ENCODE data around the gene SNX9. TPM values are rescaled to one million over a fixed set of nuclear protein-coding genes. Genes with fewer than 3 reads are reported as not detected.
"Not testable (repeated sequence)": the region's sequence is repeated elsewhere in the genome, so short reads cannot be mapped to it uniquely, and the experiment has no call there.

Gene SNX9
- total RNA-seq, 1 donor from 2014 or later = 25.0 TPM

DNA sequence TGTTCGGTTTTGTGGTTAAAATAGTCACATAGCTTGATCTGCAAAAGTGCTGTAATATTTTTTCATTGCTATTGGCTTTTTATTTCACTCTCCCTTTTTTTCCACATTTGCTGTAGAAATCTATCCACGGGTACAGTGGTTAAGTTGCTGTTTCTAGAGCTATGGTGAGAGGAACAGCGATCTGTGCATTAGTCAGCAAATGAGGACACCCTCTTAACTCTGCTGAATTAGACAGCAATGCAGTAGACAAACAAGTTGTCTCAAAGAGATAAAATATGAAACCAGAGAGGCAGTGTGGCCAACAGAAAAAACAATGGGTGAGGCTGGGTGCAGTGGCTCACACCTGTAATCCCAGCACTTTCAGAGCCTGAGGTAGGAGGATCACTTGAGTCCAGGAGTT lies 141.1 kb downstream of the SNX9 start:
- TF ChIP-seq, protein P1, sequence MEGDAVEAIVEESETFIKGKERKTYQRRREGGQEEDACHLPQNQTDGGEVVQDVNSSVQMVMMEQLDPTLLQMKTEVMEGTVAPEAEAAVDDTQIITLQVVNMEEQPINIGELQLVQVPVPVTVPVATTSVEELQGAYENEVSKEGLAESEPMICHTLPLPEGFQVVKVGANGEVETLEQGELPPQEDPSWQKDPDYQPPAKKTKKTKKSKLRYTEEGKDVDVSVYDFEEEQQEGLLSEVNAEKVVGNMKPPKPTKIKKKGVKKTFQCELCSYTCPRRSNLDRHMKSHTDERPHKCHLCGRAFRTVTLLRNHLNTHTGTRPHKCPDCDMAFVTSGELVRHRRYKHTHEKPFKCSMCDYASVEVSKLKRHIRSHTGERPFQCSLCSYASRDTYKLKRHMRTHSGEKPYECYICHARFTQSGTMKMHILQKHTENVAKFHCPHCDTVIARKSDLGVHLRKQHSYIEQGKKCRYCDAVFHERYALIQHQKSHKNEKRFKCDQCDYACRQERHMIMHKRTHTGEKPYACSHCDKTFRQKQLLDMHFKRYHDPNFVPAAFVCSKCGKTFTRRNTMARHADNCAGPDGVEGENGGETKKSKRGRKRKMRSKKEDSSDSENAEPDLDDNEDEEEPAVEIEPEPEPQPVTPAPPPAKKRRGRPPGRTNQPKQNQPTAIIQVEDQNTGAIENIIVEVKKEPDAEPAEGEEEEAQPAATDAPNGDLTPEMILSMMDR (IDR thresholded peaks at IDR 0.05) = no peak
- DNase-seq = no peak
- Histone ChIP-seq H3K4me1 (no peaks in the 10 kb centered on the region), H3K27ac (no peak overlapping the region), H3K4me3 (no peak overlapping the region), H3K9me3 (no peaks in the 10 kb centered on the region), H3K36me3 (no peaks in the 10 kb centered on the region), H3K27me3 (ENCODE audit: low read depth) (no peaks in the 10 kb centered on the region)
- intact Hi-C loops (cut with DNase I) = no loop called here
- no peak for ATAC-seq

DNA sequence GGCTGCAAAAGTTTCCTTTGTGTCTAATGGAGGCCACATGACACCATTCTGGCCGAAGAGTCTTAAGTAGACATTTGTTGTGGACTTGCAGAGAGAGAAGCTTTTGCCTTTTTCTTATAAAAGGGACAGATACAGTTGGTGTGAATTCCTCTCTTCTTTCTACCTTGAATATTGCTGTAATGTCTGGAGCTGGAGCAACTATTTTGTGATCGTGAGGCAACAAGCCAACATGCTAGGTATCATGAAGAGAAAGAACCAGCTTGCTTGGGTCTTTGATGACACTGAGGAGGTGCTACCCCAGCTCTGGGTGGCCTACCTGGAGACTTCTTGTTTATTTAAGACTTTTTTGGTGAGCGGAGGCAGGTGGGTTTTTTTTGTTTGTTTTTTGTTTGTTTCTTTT lies 142.3 kb downstream of the SNX9 start:
- DNase-seq (no peak), ATAC-seq (no peak)
- TF ChIP-seq, protein P1 (IDR thresholded peaks at IDR 0.05) = no peak
- H3K4me1 ChIP-seq = no peaks in the 10 kb centered on the region
- no peak overlapping the region for H3K4me3 ChIP-seq
- H3K27me3 ChIP-seq (ENCODE audit: low read depth) = no peaks in the 10 kb centered on the region
- H3K9me3 ChIP-seq = no peaks in the 10 kb centered on the region
- no peak overlapping the region for H3K27ac ChIP-seq
- intact Hi-C loops (cut with DNase I) = no loop called here
- H3K36me3 ChIP-seq = no peaks in the 10 kb centered on the region

DNA sequence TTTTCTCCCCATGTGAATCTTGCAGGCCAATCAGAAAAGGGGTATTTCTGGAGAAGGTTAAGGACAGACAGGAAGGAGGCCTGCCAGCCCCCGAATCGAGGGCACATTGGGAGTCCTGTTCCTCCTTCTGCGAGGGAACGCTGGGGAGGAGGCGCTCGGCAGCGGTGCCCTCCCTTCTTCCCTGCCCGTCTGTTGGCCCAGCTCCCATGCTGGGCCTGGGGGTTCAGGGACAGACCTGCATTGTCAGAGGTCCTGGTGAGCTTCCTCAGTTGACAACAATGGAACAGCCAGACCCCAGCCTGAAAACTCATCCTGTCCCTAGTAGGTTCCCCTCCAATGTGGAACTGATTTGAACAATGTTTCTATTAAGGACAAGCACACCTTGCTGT lies 143.5 kb downstream of the SNX9 start:
- Histone ChIP-seq H3K27ac (no peak overlapping the region), H3K4me1 (no peaks in the 10 kb centered on the region), H3K9me3 (no peaks in the 10 kb centered on the region), H3K27me3 (ENCODE audit: low read depth) (no peaks in the 10 kb centered on the region), H3K4me3 (no peak overlapping the region), H3K36me3 (no peaks in the 10 kb centered on the region)
- intact Hi-C loops (cut with DNase I) = no loop called here
- ATAC-seq (no peak), DNase-seq (no peak)
- TF ChIP-seq, protein P1 (IDR thresholded peaks at IDR 0.05) = no peak

DNA sequence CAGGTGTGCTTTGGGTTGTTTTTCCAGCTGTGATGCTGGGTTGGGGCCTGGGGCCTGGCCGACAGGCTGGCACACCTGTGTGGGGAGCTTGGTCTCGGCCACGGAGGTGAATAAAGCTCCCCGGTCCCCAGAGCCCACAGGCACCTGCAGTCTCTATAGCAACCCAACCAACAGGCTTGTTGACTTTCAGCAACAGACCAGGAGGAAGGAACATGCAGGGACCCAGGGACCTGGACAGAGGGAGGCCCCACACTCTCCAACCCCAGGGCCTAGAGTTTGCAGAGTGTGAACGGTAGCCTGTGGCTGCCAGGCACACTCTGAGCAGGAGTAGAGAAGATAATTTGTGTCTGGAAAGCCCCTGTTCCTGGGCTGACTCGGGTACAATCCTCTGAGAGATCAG lies 144.0 kb downstream of the SNX9 start:
- no peak for DNase-seq
- intact Hi-C loops (cut with DNase I) = no loop called here

DNA sequence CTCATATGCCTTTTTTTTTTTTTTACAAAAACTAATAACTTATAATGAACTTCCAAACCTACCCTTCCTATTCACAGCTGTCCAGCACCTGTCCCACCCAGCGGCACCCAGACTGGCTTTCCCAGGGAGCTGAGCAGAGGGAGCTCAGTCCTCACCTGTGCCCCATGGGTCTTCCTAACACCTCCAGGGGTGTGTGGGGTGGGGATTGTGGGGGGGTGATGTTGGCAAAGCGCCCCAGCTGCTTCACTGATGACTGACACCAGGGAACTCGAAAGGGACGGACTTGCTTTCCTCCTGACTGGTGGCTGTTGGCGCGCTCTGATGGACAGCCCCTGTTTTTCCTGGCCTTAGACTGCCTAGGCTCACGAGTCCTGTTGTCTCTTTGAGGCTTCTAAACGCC lies 144.4 kb downstream of the SNX9 start:
- no peaks in the 10 kb centered on the region for H3K4me1 ChIP-seq
- no peak overlapping the region for H3K4me3 ChIP-seq
- intact Hi-C loops (cut with DNase I) = no loop called here
- H3K27me3 ChIP-seq (ENCODE audit: low read depth) = no peaks in the 10 kb centered on the region
- no peak overlapping the region for H3K27ac ChIP-seq
- no peak for ATAC-seq
- DNase-seq = no peak
- TF ChIP-seq, protein P1 (IDR thresholded peaks at IDR 0.05) = no peak
- H3K36me3 ChIP-seq = no peaks in the 10 kb centered on the region
- no peaks in the 10 kb centered on the region for H3K9me3 ChIP-seq

More for the DNA sequence above, 144.0 kb downstream of the SNX9 start:
- no peak for ATAC-seq
- Histone ChIP-seq H3K27me3 (ENCODE audit: low read depth) (no peaks in the 10 kb centered on the region), H3K27ac (no peak overlapping the region), H3K9me3 (no peaks in the 10 kb centered on the region), H3K36me3 (no peaks in the 10 kb centered on the region), H3K4me3 (no peak overlapping the region), H3K4me1 (no peaks in the 10 kb centered on the region)
- TF ChIP-seq, protein P1 (IDR thresholded peaks at IDR 0.05) = no peak

DNA sequence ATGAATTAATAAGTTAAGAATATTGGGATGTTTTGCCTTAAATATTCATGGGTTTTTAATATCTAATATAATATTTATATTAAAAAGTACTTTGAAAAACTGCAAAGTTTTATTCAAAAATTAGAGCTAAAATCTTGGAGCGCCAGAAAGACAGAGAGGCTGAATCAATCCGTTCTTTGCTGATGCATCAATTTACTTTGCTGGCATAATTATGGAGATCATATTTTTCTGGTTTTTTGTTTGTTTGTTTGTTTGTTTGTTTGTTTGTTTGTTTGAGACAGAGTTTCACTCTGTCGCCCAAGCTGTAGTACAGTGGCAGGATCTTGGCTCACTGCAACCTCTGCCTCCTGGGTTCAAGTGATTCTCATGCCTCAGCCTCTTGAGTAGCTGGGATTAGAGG lies 149.1 kb downstream of the SNX9 start:
- H3K27me3 ChIP-seq (ENCODE audit: low read depth); ATAC-seq; H3K4me3 ChIP-seq; H3K27ac ChIP-seq; H3K9me3 ChIP-seq; intact Hi-C loops (cut with DNase I); H3K36me3 ChIP-seq; H3K4me1 ChIP-seq; DNase-seq: not testable (repeated sequence)
